ENCODE data around the gene GPHN.
A peak's percentile ranks its signal among the peaks of the same experiment; 100 is the strongest.

GPHN gene

GRCh38 chr14:66650491-66650911 is 142.6 kb downstream of the GPHN start:
- peak; percentile 47 for DNase-seq (ENCODE audit: low read depth)
- no peak for TF ChIP-seq CTCF (conservative IDR thresholded peaks at IDR 0.05; ENCODE audit: low read depth, low read length)
- H3K4me3 ChIP-seq (ENCODE audit: low read length), result no peak overlapping the region

DNA sequence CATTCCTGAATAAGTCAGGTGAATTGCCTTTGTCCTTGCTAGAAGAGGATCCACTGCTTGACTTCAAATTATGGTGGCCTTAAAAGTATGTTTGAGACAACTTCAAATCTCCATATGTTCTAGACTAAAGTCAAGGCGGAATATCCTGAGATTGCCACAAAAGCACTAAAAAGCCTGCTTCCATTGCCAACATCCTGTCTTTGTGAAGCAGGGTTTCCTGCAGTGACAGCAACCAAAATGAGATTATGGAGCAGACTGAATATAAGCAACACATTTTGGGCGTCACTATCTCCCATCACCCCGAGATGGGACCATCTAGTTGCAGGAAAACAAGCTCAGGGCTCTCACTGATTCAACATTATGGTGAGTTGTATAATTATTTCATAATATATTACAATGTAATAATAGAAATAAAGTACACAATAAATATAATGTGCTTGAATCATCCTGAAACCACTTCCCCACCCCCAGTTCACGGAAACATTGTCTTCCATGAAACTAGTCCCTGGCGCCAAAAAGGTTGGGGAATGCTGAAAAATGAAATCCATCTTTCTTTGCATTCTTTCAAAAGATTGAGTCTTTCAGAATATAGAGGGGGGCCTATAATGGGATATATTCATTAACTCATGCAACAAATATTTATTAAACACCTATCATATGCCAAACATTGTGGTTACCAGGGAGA is 143.7 kb downstream of the GPHN start:
- DNase-seq (ENCODE audit: low read depth), result no peak
- TF ChIP-seq CTCF (conservative IDR thresholded peaks at IDR 0.05; ENCODE audit: low read depth, low read length), result no peak
- no peak overlapping the region for H3K4me3 ChIP-seq (ENCODE audit: low read length)

DNA sequence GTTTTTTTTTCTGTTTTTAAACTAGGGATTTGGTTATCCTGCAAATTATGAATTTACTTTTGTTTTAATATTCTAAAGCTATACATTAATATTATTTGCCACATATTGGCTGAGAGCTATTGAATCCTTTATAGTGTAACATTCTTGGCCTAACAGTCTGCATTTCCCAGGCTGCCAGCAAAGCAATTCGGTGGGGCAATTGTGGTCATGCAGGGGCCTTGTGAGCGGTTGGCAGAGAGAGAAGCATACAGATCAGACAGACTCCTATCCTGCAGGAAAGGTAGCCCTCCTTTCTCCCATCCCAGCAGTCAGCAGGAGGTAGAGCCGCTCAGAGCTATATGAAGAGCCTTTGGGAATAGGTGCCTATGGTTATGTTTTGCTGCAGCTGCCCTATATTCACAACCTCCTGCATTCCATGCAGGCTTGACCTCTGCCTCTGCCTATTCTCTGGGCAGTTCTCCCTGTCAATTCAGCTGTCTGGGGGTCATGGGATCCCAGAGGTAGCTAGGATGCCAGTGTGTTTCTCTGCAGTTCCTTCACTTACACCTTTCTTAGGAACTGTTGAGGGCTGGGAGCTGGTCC is 144.7 kb downstream of the GPHN start:
- TF ChIP-seq CTCF (conservative IDR thresholded peaks at IDR 0.05; ENCODE audit: low read depth, low read length), result no peak

GRCh38 chr14:66657780-66658179 is 149.8 kb downstream of the GPHN start:
- DNase-seq (ENCODE audit: low read depth), result no peak
- no peak overlapping the region for H3K4me3 ChIP-seq (ENCODE audit: low read length)
- no peak for TF ChIP-seq CTCF (conservative IDR thresholded peaks at IDR 0.05; ENCODE audit: low read depth, low read length)

More for the DNA sequence above, 144.7 kb downstream of the GPHN start:
- no peak overlapping the region for H3K4me3 ChIP-seq (ENCODE audit: low read length)
- DNase-seq (ENCODE audit: low read depth), result no peak

DNA sequence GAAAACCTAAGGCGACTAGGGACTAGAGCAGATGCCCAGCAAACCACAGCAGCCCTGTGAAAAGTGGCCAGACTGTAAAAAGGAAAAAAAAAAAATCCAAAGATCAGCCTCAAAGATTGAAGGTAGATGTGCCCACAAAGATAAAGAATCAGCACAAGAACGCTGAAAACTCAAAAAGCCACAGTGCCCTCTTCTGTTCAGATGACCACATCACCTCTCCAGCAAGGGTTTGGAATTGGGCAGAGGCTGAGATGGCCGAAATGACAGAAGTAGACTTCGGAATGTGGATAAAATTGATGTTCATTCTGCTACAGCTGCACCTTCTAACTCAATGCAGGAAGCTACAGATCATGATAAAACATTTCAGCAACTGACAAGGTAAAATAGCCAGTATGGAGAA is 154.4 kb downstream of the GPHN start:
- peak; percentile 61 for TF ChIP-seq CTCF (conservative IDR thresholded peaks at IDR 0.05; ENCODE audit: low read depth, low read length)
- H3K4me3 ChIP-seq (ENCODE audit: low read length), result no peak overlapping the region
- DNase-seq (ENCODE audit: low read depth), result no peak

DNA sequence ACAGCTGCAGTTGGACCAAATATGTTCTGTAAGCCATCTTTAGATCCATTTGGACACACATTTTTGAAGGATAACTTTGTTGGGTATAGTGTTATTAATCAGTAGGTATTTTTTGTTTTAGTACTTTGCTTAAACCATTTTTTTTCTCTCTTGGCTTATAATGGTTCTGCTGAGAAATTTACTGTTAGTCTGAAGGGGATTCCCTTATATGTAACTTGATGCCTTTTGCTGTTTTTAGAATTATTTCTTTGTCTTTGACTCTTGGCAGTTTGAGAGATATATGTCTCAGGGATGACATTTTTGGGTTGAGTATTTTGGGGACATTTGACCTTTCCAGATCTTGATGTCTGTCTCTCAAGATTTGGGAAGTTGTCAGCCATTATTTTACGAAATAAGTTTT is 169.8 kb downstream of the GPHN start:
- DNase-seq (ENCODE audit: low read depth), result no peak
- H3K4me3 ChIP-seq (ENCODE audit: low read length), result no peak overlapping the region

More for the DNA sequence above, 169.8 kb downstream of the GPHN start:
- no peak for TF ChIP-seq CTCF (conservative IDR thresholded peaks at IDR 0.05; ENCODE audit: low read depth, low read length)

Measured in retinal pigment epithelial cell (primary cell).